ENCODE results near the gene HEXIM2. TPM values are rescaled to one million over a fixed set of nuclear protein-coding genes. Genes with fewer than 3 reads are reported as not detected.

HEXIM2 gene
- total and polyA plus RNA-seq, 2 experiments from 2014 or later, result 17.6 to 22.3 TPM

DNA sequence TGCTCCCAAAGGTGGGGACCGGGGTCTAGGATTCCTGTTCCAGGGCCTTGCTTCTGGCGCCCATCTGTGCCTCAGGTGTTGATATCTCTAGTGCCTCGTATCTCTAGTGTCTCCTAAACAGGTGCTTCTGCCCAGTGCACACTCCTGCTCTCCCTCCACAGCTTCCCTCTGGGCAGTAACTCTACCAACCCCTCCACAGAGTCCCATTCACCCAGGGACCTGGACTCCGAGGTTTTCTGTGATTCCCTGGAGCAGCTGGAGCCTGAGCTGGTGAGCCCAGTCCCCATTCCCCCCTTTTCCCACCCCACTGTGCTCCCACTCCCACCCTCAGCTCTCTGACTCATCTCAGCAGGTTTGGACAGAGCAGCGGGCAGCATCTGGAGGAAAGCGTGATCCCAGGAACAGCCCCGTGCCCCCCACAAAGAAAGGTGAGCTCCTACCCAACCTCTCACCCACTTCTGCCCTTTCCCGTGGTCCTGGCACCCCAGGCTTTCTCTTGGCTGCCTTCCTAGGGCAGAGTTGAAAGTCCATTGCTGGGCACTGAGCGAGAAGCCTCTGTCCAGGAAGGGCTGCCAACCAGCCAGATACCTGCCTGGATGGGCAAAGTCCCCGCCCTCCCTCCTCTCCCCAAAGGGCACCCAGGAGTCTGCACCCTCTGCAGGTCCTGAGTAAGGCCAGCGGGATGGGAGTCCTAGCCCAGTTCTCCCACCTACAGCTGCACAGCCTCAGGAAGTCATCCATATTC lies 23.9 kb upstream of the HEXIM2 start:
- no peaks in the 10 kb centered on the region for H3K27me3 ChIP-seq
- peaks cover 8% of the 10 kb centered on the region for H3K4me1 ChIP-seq (ENCODE audit: low read depth)
- H3K4me3 ChIP-seq, result no peak overlapping the region
- no peak overlapping the region for H3K27ac ChIP-seq
- no peaks in the 10 kb centered on the region for H3K9me3 ChIP-seq (ENCODE audit: low read depth)
- no peaks in the 10 kb centered on the region for H3K36me3 ChIP-seq
- TF ChIP-seq, protein P1, sequence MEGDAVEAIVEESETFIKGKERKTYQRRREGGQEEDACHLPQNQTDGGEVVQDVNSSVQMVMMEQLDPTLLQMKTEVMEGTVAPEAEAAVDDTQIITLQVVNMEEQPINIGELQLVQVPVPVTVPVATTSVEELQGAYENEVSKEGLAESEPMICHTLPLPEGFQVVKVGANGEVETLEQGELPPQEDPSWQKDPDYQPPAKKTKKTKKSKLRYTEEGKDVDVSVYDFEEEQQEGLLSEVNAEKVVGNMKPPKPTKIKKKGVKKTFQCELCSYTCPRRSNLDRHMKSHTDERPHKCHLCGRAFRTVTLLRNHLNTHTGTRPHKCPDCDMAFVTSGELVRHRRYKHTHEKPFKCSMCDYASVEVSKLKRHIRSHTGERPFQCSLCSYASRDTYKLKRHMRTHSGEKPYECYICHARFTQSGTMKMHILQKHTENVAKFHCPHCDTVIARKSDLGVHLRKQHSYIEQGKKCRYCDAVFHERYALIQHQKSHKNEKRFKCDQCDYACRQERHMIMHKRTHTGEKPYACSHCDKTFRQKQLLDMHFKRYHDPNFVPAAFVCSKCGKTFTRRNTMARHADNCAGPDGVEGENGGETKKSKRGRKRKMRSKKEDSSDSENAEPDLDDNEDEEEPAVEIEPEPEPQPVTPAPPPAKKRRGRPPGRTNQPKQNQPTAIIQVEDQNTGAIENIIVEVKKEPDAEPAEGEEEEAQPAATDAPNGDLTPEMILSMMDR (IDR thresholded peaks at IDR 0.05; ENCODE audit: low read depth, low read length), result no peak
- no peak for DNase-seq (ENCODE audit: low read depth in 1 of 2, low spot score in 1 of 2)

DNA sequence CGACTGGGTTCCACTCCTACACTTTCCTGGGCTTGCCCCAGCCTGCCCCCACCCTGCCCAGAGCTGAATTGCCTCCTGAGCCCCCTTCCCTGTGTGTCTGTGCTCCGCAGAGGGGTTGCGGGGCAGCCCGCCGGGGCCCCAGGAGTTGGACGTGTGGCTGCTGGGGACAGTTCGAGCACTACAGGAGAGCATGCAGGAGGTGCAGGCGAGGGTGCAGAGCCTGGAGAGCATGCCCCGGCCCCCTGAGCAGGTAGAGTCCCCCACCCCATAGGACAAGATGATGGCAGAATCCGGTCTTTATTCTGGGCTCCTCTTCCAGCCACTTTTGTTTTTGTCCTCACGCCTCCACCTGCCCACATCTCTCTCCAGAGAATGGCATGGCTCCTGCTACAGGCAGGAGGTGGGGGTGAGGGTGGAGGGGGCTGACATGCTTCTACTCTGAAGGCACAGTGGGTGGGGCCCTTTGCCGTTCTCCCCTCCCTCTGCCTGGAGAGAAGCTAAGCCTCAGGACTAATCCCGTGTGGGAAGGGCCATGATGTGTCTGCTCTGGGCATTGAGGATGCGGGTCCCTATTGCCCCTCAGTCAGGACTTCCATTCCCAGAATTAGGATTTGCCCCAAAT lies 22.7 kb upstream of the HEXIM2 start:
- Histone ChIP-seq H3K27ac (no peak overlapping the region), H3K4me1 (ENCODE audit: low read depth) (peaks cover 8% of the 10 kb centered on the region), H3K9me3 (ENCODE audit: low read depth) (no peaks in the 10 kb centered on the region), H3K27me3 (no peaks in the 10 kb centered on the region), H3K36me3 (no peaks in the 10 kb centered on the region), H3K4me3 (no peak overlapping the region)
- TF ChIP-seq, protein P1 (IDR thresholded peaks at IDR 0.05; ENCODE audit: low read depth, low read length), result no peak
- no peak for DNase-seq (ENCODE audit: low read depth in 1 of 2, low spot score in 1 of 2)

DNA sequence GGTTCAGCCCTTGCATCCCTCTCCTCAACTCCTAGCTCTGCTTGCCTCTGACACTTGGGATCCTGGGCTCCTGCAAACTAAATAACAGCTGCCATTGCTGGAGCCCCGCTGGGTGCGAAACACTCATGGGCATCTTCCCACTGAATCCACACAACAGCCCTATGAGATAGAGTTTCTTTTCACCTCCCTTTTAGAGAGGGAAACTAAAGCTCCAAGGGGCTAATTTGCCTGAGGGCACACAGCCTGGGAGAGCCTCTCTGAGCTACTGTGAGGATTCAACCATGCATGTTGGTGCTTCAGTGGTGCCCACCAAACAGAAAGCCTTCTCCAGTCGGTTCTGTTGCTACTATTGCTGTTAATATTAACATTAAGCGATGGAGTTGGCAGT lies 22.1 kb upstream of the HEXIM2 start:
- Histone ChIP-seq H3K36me3 (no peaks in the 10 kb centered on the region), H3K4me3 (no peak overlapping the region), H3K27me3 (no peaks in the 10 kb centered on the region), H3K4me1 (ENCODE audit: low read depth) (peaks cover 8% of the 10 kb centered on the region), H3K9me3 (ENCODE audit: low read depth) (no peaks in the 10 kb centered on the region), H3K27ac (no peak overlapping the region)
- no peak for DNase-seq (ENCODE audit: low read depth in 1 of 2, low spot score in 1 of 2)
- TF ChIP-seq, protein P1 (IDR thresholded peaks at IDR 0.05; ENCODE audit: low read depth, low read length), result no peak

DNA sequence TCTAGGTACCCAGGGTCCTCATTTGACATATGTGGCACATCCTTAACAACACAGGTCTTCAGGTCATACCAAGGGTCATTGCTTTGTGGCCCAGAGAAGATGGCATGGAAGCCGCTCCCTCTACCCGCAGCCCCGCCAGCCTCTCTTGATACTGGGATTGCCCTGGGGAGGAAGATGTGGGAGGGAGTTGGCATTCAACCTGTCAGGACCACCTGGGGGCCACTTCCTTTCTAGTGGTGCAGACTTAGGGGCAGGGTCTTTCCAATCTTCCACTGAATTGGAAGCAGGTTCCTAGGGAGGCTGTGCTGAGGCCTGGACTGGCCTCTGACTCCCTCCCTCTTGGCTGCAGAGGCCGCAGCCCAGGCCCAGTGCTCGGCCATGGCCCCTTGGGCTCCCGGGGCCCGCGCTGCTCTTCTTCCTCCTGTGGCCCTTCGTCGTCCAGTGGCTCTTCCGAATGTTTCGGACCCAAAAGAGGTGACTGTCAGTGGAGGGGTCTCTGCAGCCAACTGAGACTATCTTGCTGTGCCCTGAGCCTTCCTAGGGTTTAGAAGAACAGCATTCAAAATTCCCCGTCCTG lies 18.5 kb upstream of the HEXIM2 start:
- TF ChIP-seq, protein P1 (IDR thresholded peaks at IDR 0.05; ENCODE audit: low read depth, low read length), result no peak
- Histone ChIP-seq H3K36me3 (no peaks in the 10 kb centered on the region), H3K4me1 (ENCODE audit: low read depth) (no peaks in the 10 kb centered on the region), H3K9me3 (ENCODE audit: low read depth) (no peaks in the 10 kb centered on the region), H3K4me3 (no peak overlapping the region), H3K27ac (no peak overlapping the region), H3K27me3 (no peaks in the 10 kb centered on the region)
- no peak for DNase-seq (ENCODE audit: low read depth in 1 of 2, low spot score in 1 of 2)

DNA sequence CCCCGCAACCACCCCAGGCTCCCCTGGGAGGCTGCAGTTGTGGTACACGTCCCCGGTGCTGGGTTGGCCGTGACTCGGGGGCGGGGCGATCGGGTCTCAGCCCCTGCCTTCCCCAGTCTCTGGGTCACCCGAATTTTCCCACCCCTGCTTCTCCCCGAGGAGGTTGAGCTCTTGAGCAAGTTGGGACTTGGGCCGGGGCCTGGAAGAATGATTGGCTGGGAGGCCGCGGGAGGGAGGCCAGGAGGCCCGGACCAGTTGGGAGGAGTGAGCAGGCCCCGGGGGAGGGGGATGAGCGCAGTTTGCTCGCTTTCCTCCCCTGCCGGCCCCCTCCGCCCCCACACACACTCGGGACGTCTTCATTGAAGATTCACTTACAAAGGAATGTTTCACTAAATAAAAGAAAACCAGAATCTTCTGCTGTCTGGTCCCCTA lies 17.9 kb upstream of the HEXIM2 start:
- no peaks in the 10 kb centered on the region for H3K36me3 ChIP-seq
- no peaks in the 10 kb centered on the region for H3K27me3 ChIP-seq
- peak in 1 of 2 donors; percentile 97 for DNase-seq (ENCODE audit: low read depth in 1 of 2, low spot score in 1 of 2)
- H3K27ac ChIP-seq, result no peak overlapping the region
- TF ChIP-seq, protein P1 (IDR thresholded peaks at IDR 0.05; ENCODE audit: low read depth, low read length), result no peak
- no peaks in the 10 kb centered on the region for H3K9me3 ChIP-seq (ENCODE audit: low read depth)
- no peak overlapping the region for H3K4me3 ChIP-seq
- H3K4me1 ChIP-seq (ENCODE audit: low read depth), result no peaks in the 10 kb centered on the region

Data from cardiac muscle cell (in vitro differentiated cells and primary cell).